IMR-90 (cell line): ENCODE results near the gene COL11A2. TPM values are rescaled to one million over a fixed set of nuclear protein-coding genes. Genes with fewer than 3 reads are reported as not detected.
A peak's percentile ranks its signal among the peaks of the same experiment; 100 is the strongest.

Source experiments
- ATAC-seq: fragments of 200-7000 bp; cut with Tn5 transposase; 2 replicates; pipeline ENCODE4 v1.9.1; 2020; ENCODE audit warnings: low read depth, mild to moderate bottlenecking, moderate library complexity
- BruUV-seq: library from RNA; stranded (reverse); fragments of 400-500 nt; replicated peaks from 2 replicates; lab custom pipeline; 2021; lab: Mats Ljungman, UMichigan
- CTCF ChIA-PET: fragments of 300-600 bp; formaldehyde crosslinking; extraction: SDS; loops from one replicate; lab custom pipeline; 2021; ENCODE audit warnings: antibody characterized with exemption; lab: Yijun Ruan, JAX
- POLR2A ChIA-PET: fragments of 300-600 bp; sonication (Branson Sonifier 250); formaldehyde crosslinking; loops from one replicate; lab custom pipeline; 2022; ENCODE audit warnings: antibody characterized with exemption; ENCODE audit not compliant: unreplicated experiment; lab: Charles Lee
- DNase-seq: peaks from one replicate; pipeline ENCODE4 v3.0.0; 2013
- H2AFZ ChIP-seq: replicated peaks from 2 replicates; pipeline ENCODE3; 2013; ENCODE audit warnings: low read length, mild to moderate bottlenecking; ENCODE audit not compliant: poor library complexity
- H2AK5ac ChIP-seq: 2 replicates; pipeline ENCODE4 v1.6.1; 2013; ENCODE audit warnings: low read depth, low read length, inconsistent platforms
- H2AK9ac ChIP-seq: replicated peaks from 2 replicates; pipeline ENCODE3; 2013; ENCODE audit warnings: mild to moderate bottlenecking, low read depth, low read length, moderate library complexity; ENCODE audit not compliant: poor library complexity
- H2BK120ac ChIP-seq: 2 replicates; pipeline ENCODE4 v1.6.1; 2013; ENCODE audit warnings: low read depth, low read length, inconsistent platforms
- H2BK15ac ChIP-seq: 3 replicates; pipeline ENCODE4 v1.6.1; 2013; ENCODE audit warnings: low read depth, low read length, inconsistent platforms
- H2BK20ac ChIP-seq: 2 replicates; pipeline ENCODE4 v1.6.1; 2013; ENCODE audit warnings: low read depth, mild to moderate bottlenecking, inconsistent platforms, low read length, moderate library complexity
- H2BK5ac ChIP-seq: 2 replicates; pipeline ENCODE4 v1.6.1; 2013; ENCODE audit warnings: mild to moderate bottlenecking, low read depth, low read length, inconsistent platforms; ENCODE audit not compliant: poor library complexity, severe bottlenecking
- H3K14ac ChIP-seq: replicated peaks from 2 replicates; pipeline ENCODE4 v1.6.1; 2013; ENCODE audit warnings: low read depth, low read length, inconsistent platforms
- H3K18ac ChIP-seq: 2 replicates; pipeline ENCODE4 v1.6.1; 2013; ENCODE audit warnings: low read depth, low read length, control low read depth
- H3K23ac ChIP-seq: 2 replicates; pipeline ENCODE4 v1.6.1; 2013; ENCODE audit warnings: low read depth, low read length, inconsistent platforms
- H3K27ac ChIP-seq: 2 replicates; pipeline ENCODE4 v1.5.1; 2013; ENCODE audit warnings: mild to moderate bottlenecking, control low read depth, low read length; ENCODE audit not compliant: insufficient read depth
- H3K27me3 ChIP-seq: 2 replicates; pipeline ENCODE4 v1.6.1; 2013; ENCODE audit warnings: low read length; ENCODE audit not compliant: control insufficient read depth, insufficient read depth
- H3K36me3 ChIP-seq: 2 replicates; pipeline ENCODE4 v1.6.1; 2013; ENCODE audit warnings: low read length, mixed read lengths; ENCODE audit not compliant: control insufficient read depth, insufficient read depth
- H3K4ac ChIP-seq: 2 replicates; pipeline ENCODE4 v1.6.1; 2013; ENCODE audit warnings: low read depth, low read length, inconsistent platforms
- H3K4me1 ChIP-seq: 2 replicates; pipeline ENCODE4 v1.6.1; 2013; ENCODE audit warnings: low read length, mixed read lengths; ENCODE audit not compliant: control insufficient read depth, insufficient read depth
- H3K4me2 ChIP-seq: 2 replicates; pipeline ENCODE4 v1.6.1; 2013; ENCODE audit warnings: low read depth, mild to moderate bottlenecking, control low read depth, low read length, moderate library complexity
- H3K4me3 ChIP-seq: 2 replicates; pipeline ENCODE4 v1.5.1; 2013; ENCODE audit warnings: low read depth, mild to moderate bottlenecking, control low read depth, low read length, moderate library complexity; ENCODE audit not compliant: insufficient read depth
- H3K56ac ChIP-seq: 2 replicates; pipeline ENCODE4 v1.6.1; 2013; ENCODE audit warnings: low read length, inconsistent platforms; ENCODE audit not compliant: insufficient read depth; ENCODE audit errors: extremely low read depth
- H3K79me1 ChIP-seq, 2 experiments: 2 replicates each; pipeline ENCODE4 v1.6.1; 2013; ENCODE audit warnings: low read length in 2 of 2, inconsistent platforms in 1 of 2, low read depth in 1 of 2
- H3K9ac ChIP-seq: 2 replicates; pipeline ENCODE4 v1.6.1; 2013; ENCODE audit warnings: low read depth, low read length, control low read depth
- H3K9me1 ChIP-seq: 2 replicates; pipeline ENCODE4 v1.6.1; 2013; ENCODE audit warnings: low read length, inconsistent platforms; ENCODE audit not compliant: insufficient read depth
- H3K9me3 ChIP-seq: 2 replicates; pipeline ENCODE4 v1.6.1; 2013; ENCODE audit warnings: low read length; ENCODE audit not compliant: control insufficient read depth, insufficient read depth
- H4K20me1 ChIP-seq: 2 replicates; pipeline ENCODE4 v1.6.1; 2013; ENCODE audit warnings: low read length, inconsistent platforms; ENCODE audit not compliant: insufficient read depth
- H4K5ac ChIP-seq: 2 replicates; pipeline ENCODE4 v1.6.1; 2013; ENCODE audit warnings: mild to moderate bottlenecking, low read depth, low read length, control low read depth
- H4K8ac ChIP-seq, 2 experiments: 2 replicates each; pipeline ENCODE4 v1.6.1; 2013; ENCODE audit warnings: low read depth in 2 of 2, low read length in 2 of 2, control low read depth in 1 of 2, inconsistent platforms in 1 of 2
- H4K91ac ChIP-seq: 2 replicates; pipeline ENCODE4 v1.6.1; 2013; ENCODE audit warnings: low read depth, low read length, inconsistent platforms; ENCODE audit not compliant: insufficient read depth
- BHLHE40 ChIP-seq: fragments of 150-350 bp; IDR thresholded peaks from 2 replicates; pipeline ENCODE4 v1.6.1; 2016; ENCODE audit warnings: mild to moderate bottlenecking, low read depth, low read length
- CEBPB ChIP-seq: IDR thresholded peaks from 2 replicates; pipeline ENCODE4 v1.6.1; 2012; ENCODE audit warnings: low read depth, low read length, improper control_type of control experiment
- CHD1 ChIP-seq: IDR thresholded peaks from 2 replicates; pipeline ENCODE4 v1.6.1; 2012; ENCODE audit warnings: low read depth, low read length, improper control_type of control experiment
- ELK1 ChIP-seq: fragments of 150-350 bp; IDR thresholded peaks from 2 replicates; pipeline ENCODE4 v1.6.1; 2016; ENCODE audit warnings: low read depth, mild to moderate bottlenecking, low read length, moderate library complexity, borderline replicate concordance
- FOS ChIP-seq: fragments of 150-350 bp; IDR thresholded peaks from 2 replicates; pipeline ENCODE4 v1.6.1; 2016; ENCODE audit warnings: low read depth, low read length
- MAFK ChIP-seq: IDR thresholded peaks from 2 replicates; pipeline ENCODE4 v1.6.1; 2012; ENCODE audit warnings: low read depth, low read length, improper control_type of control experiment
- MAZ ChIP-seq: IDR thresholded peaks from 2 replicates; pipeline ENCODE4 v1.6.1; 2012; ENCODE audit warnings: low read depth, mild to moderate bottlenecking, low read length, improper control_type of control experiment, moderate library complexity, borderline replicate concordance
- MXI1 ChIP-seq: IDR thresholded peaks from 2 replicates; pipeline ENCODE4 v1.6.1; 2012; ENCODE audit warnings: low read depth, mild to moderate bottlenecking, low read length, moderate library complexity, borderline replicate concordance
- POLR2A ChIP-seq: IDR thresholded peaks from 2 replicates; pipeline ENCODE4 v1.6.1; 2012; ENCODE audit warnings: mild to moderate bottlenecking, low read depth, low read length
- RAD21 ChIP-seq: IDR thresholded peaks from 2 replicates; pipeline ENCODE4 v1.6.1; 2012; ENCODE audit warnings: low read length, improper control_type of control experiment
- RCOR1 ChIP-seq: IDR thresholded peaks from 2 replicates; pipeline ENCODE4 v1.6.1; 2012; ENCODE audit warnings: mild to moderate bottlenecking, low read length, improper control_type of control experiment; ENCODE audit not compliant: insufficient replicate concordance
- RFX5 ChIP-seq: IDR thresholded peaks from 2 replicates; pipeline ENCODE4 v1.8.0; 2012; ENCODE audit warnings: low read depth, mild to moderate bottlenecking, low read length, moderate library complexity
- SMC3 ChIP-seq: fragments of 150-350 bp; IDR thresholded peaks from 2 replicates; pipeline ENCODE4 v1.6.1; 2016; ENCODE audit warnings: low read depth, mild to moderate bottlenecking, antibody characterized with exemption, low read length, moderate library complexity
- USF2 ChIP-seq: fragments of 150-350 bp; IDR thresholded peaks from 2 replicates; pipeline ENCODE4 v1.6.1; 2017; ENCODE audit warnings: mild to moderate bottlenecking, antibody characterized with exemption, low read length, low read depth
- WGBS, 2 experiments: methylation state at CpG; one replicate each; pipeline versions ENCODE4 v1.1.5 to v1.1.7; 2013; ENCODE audit warnings: missing lambda C conversion rate in 2 of 2; ENCODE audit not compliant: insufficient read length in 1 of 2; ENCODE audit errors: extremely low coverage in 2 of 2; 5-methylcytosine and 5-hydroxymethylcytosine counted together
- dilution Hi-C: fragments of 300-500 bp; cut with HindIII; formaldehyde crosslinking; loops from one replicate; pipeline ENCODE4 v1.14.3; 2018; ENCODE audit warnings: low sequenced_read_pairs; ENCODE audit not compliant: unreplicated experiment
- in situ Hi-C: fragments of 300-500 bp; cut with MboI; formaldehyde crosslinking; loops from 3 replicates; pipeline ENCODE4 v1.14.3; 2019; ENCODE audit warnings: low sequenced_read_pairs, inconsistent platforms, mixed read lengths
- intact Hi-C: fragments of 100-400 bp; cut with micrococcal nuclease; formaldehyde crosslinking; loops from 2 replicates; pipeline ENCODE4 v1.10.0; 2022
- polyA plus RNA-seq, 3 experiments: library from polyadenylated mRNA; depleted of rRNA; stranded (reverse); fragments of >200 nt; gene quantifications; 2 replicates each; pipeline ENCODE4 v1.2.3, GENCODE V29; 2012; ENCODE audit warnings: low replicate concordance in 1 of 3
- total RNA-seq: library from RNA; depleted of rRNA; stranded (reverse); fragments of >200 nt; gene quantifications from 2 replicates; pipeline ENCODE4 v1.2.3, GENCODE V29; 2012
- TF ChIP-seq, protein P1 (sequence below): conservative IDR thresholded peaks from 2 replicates; pipeline ENCODE4 v1.5.1; 2012; ENCODE audit warnings: mild to moderate bottlenecking, low read depth, low read length, improper control_type of control experiment

The COL11A2 gene
- total and polyA plus RNA-seq, 2 of the 4 experiments (the other 2 are of a cell fraction), result under 0.01 to 0.38 TPM

DNA sequence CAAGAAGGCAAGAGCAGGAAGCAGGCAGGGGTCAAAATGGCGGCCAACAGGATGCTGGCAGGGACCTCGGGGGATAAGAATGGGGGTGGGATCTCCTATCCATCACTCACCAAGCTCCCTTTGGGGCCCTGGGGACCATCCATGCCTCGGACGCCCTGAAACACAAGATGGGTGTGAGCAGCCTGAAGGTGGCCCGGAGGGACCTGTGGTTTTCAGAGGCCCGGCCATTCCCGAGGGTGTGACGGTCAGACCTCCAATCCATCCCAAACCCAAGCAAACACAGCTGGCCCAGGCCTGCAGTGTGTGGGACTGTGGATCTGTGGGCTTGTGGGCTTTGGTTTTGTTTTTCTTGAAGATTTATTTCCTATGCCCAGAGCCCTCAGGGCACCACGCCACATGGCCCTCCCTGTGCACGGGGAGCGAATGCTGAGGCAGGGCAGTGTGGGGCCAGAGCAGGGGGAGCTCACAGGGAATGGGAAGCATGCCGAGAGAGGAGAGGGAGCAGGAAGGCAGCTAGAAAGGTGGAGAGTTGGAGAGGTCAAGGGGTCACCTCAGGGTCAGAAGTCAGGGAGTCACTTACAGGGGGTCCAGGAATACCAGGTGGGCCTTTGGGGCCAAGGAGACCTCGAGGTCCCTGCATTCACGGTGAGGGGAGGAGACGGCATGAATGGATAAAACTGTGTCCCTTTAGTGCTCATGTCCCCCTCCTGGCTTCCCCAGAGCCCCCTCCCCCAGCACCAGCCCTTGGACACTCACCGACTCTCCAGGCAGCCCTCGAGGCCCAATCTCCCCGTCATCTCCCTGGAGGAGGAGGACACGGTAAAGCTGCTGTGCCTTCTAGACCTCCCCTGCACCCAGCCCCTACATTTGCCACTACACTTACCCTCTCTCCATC is 14.5 kb downstream of the COL11A2 start:
- H3K9ac ChIP-seq, result no peak overlapping the region
- peaks cover 16% of the 10 kb centered on the region for H3K27me3 ChIP-seq
- no peak overlapping the region for H2BK20ac ChIP-seq
- no TSS peak for BruUV-seq
- in situ Hi-C loops, result no loop called here
- no peaks in the 10 kb centered on the region for H3K9me1 ChIP-seq
- no peak overlapping the region for H4K8ac ChIP-seq
- H3K79me1 ChIP-seq, result no peaks in the 10 kb centered on the region
- no peaks in the 10 kb centered on the region for H3K36me3 ChIP-seq
- no peak overlapping the region for H3K27ac ChIP-seq
- H2BK5ac ChIP-seq, result no peak overlapping the region
- H4K91ac ChIP-seq, result no peak overlapping the region
- no peak overlapping the region for H2BK120ac ChIP-seq
- H3K9me3 ChIP-seq, result no peaks in the 10 kb centered on the region
- H3K4me2 ChIP-seq, result no peak overlapping the region
- H4K20me1 ChIP-seq, result no peaks in the 10 kb centered on the region
- H2AK9ac ChIP-seq, result peak overlapping the region; percentile 61
- H2AFZ ChIP-seq, result peak overlapping the region; percentile 51
- H4K5ac ChIP-seq, result no peak overlapping the region
- no peak overlapping the region for H3K23ac ChIP-seq
- 37% methylated on average over 2 of the region's 19 CpGs; no CpG with 5 or more reads in 1 of the 2 experiments for WGBS, 2 experiments
- H2AK5ac ChIP-seq, result no peak overlapping the region
- H2BK15ac ChIP-seq, result no peak overlapping the region
- no peaks in the 10 kb centered on the region for H3K4me1 ChIP-seq
- no peak overlapping the region for H3K56ac ChIP-seq
- ChIA-PET POLR2A (no interaction called here), CTCF (no interaction called here)
- no peak overlapping the region for H3K4ac ChIP-seq
- H3K4me3 ChIP-seq, result no peak overlapping the region
- DNase-seq, result no peak
- dilution Hi-C loops, result no loop called here
- no peak overlapping the region for H3K18ac ChIP-seq
- no peak overlapping the region for H3K14ac ChIP-seq
- intact Hi-C loops, result no loop called here
- no peak for ATAC-seq
- TF ChIP-seq ELK1 (no peak), FOS (no peak), POLR2A (no peak), CEBPB (no peak), CHD1 (no peak), USF2 (no peak), MXI1 (no peak), RCOR1 (no peak), MAFK (no peak), RAD21 (no peak), SMC3 (no peak), RFX5 (no peak), BHLHE40 (no peak), MAZ (no peak)
- TF ChIP-seq, protein P1, sequence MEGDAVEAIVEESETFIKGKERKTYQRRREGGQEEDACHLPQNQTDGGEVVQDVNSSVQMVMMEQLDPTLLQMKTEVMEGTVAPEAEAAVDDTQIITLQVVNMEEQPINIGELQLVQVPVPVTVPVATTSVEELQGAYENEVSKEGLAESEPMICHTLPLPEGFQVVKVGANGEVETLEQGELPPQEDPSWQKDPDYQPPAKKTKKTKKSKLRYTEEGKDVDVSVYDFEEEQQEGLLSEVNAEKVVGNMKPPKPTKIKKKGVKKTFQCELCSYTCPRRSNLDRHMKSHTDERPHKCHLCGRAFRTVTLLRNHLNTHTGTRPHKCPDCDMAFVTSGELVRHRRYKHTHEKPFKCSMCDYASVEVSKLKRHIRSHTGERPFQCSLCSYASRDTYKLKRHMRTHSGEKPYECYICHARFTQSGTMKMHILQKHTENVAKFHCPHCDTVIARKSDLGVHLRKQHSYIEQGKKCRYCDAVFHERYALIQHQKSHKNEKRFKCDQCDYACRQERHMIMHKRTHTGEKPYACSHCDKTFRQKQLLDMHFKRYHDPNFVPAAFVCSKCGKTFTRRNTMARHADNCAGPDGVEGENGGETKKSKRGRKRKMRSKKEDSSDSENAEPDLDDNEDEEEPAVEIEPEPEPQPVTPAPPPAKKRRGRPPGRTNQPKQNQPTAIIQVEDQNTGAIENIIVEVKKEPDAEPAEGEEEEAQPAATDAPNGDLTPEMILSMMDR, result no peak
